CD14-positive monocyte (primary cell): Measurements from ENCODE around the gene EPB41L4A. TPM values are rescaled to one million over a fixed set of nuclear protein-coding genes. Genes with fewer than 3 reads are reported as not detected.

ENCODE experiments used
- DNase-seq, 3 donors: peaks; one replicate each; pipeline ENCODE4 v3.0.0-alpha.2; 2011 to 2022
- H2AFZ ChIP-seq: 2 replicates; pipeline ENCODE4 v1.6.0; 2012; ENCODE audit warnings: mild to moderate bottlenecking, low read depth, low read length, inconsistent platforms; ENCODE audit not compliant: insufficient read depth, poor library complexity, severe bottlenecking
- H3K27ac ChIP-seq, 2 donors: 1 replicate in 1 of 2; 2 replicates in 1 of 2; pipeline ENCODE4 v1.5.1; 2012 to 2013; ENCODE audit warnings: low read length in 2 of 2, control low read depth in 1 of 2, inconsistent platforms in 1 of 2, low read depth in 1 of 2, mild to moderate bottlenecking in 1 of 2
- H3K27me3 ChIP-seq, 2 donors: one replicate each; pipeline versions ENCODE4 v1.6.0 to v1.6.1; 2011 to 2013; ENCODE audit warnings: low read length in 2 of 2; ENCODE audit not compliant: control insufficient read depth in 2 of 2, insufficient read depth in 2 of 2
- H3K36me3 ChIP-seq, 2 donors: replicated peaks in 1 of 2; 1 replicate in 1 of 2; 2 replicates in 1 of 2; pipeline versions ENCODE4 v1.5.1 to v1.6.1; 2012 to 2013; ENCODE audit warnings: low read length in 2 of 2, control low read depth in 1 of 2, inconsistent platforms in 1 of 2, mild to moderate bottlenecking in 1 of 2; ENCODE audit not compliant: insufficient read depth in 2 of 2, control insufficient read depth in 1 of 2
- H3K4me1 ChIP-seq, 2 donors: 1 replicate in 1 of 2; 2 replicates in 1 of 2; pipeline versions ENCODE4 v1.5.1 to v1.6.1; 2012 to 2013; ENCODE audit warnings: low read length in 2 of 2, control low read depth in 1 of 2, inconsistent platforms in 1 of 2, mild to moderate bottlenecking in 1 of 2, moderate library complexity in 1 of 2; ENCODE audit not compliant: insufficient read depth in 2 of 2, control insufficient read depth in 1 of 2
- H3K4me2 ChIP-seq: replicated peaks from 2 replicates; pipeline ENCODE3; 2012; ENCODE audit warnings: low read length, moderate library complexity, mild to moderate bottlenecking; ENCODE audit not compliant: poor library complexity, severe bottlenecking; ENCODE audit errors: extremely low read depth
- H3K4me3 ChIP-seq, 3 experiments: fragments of 200-600 bp in 1 of 3; sonication (generic) in 1 of 3; replicated peaks in 1 of 3; 1 replicate in 2 of 3; 2 replicates in 1 of 3; pipeline ENCODE4 v1.5.1; 2011 to 2013; ENCODE audit warnings: low read length in 3 of 3, mild to moderate bottlenecking in 3 of 3, control low read depth in 2 of 3, low read depth in 2 of 3, inconsistent platforms in 1 of 3, moderate library complexity in 1 of 3
- H3K79me2 ChIP-seq: 2 replicates; pipeline ENCODE4 v1.6.0; 2012; ENCODE audit warnings: mild to moderate bottlenecking, control low read depth, inconsistent platforms, low read length, moderate library complexity; ENCODE audit not compliant: insufficient read depth
- H3K9ac ChIP-seq: 2 replicates; pipeline ENCODE4 v1.6.0; 2017; ENCODE audit warnings: low read length, mild to moderate bottlenecking; ENCODE audit not compliant: insufficient read depth, poor library complexity, severe bottlenecking
- H3K9me3 ChIP-seq, 2 donors: replicated peaks in 1 of 2; 1 replicate in 1 of 2; 2 replicates in 1 of 2; pipeline versions ENCODE4 v1.5.1 to v1.6.1; 2012 to 2013; ENCODE audit warnings: low read length in 2 of 2, control low read depth in 1 of 2; ENCODE audit not compliant: control insufficient read depth in 1 of 2, insufficient read depth in 1 of 2
- H4K20me1 ChIP-seq: 2 replicates; pipeline ENCODE4 v1.6.0; 2012; ENCODE audit warnings: mild to moderate bottlenecking, low read length, control low read depth, moderate library complexity; ENCODE audit not compliant: insufficient read depth
- H3K27ac Mint-ChIP-seq, 7 donors: one replicate each; pipeline ENCODE4 v1.8.0; 2020; ENCODE audit warnings: mild to moderate bottlenecking in 7 of 7, mixed read lengths in 7 of 7, moderate library complexity in 6 of 7, inconsistent platforms in 2 of 7
- H3K27me3 Mint-ChIP-seq, 3 donors: one replicate each; pipeline ENCODE4 v1.8.0; 2021 to 2022; ENCODE audit warnings: low read depth in 3 of 3, mild to moderate bottlenecking in 3 of 3, mixed read lengths in 3 of 3, moderate library complexity in 3 of 3, inconsistent platforms in 1 of 3
- H3K36me3 Mint-ChIP-seq, 2 donors: one replicate each; pipeline ENCODE4 v1.8.0; 2020; ENCODE audit warnings: mixed read lengths in 2 of 2, inconsistent platforms in 1 of 2, mild to moderate bottlenecking in 1 of 2
- H3K4me1 Mint-ChIP-seq: one replicate; pipeline ENCODE4 v1.8.0; 2020; ENCODE audit warnings: mild to moderate bottlenecking, mixed read lengths
- H3K4me3 Mint-ChIP-seq, 2 donors: one replicate each; pipeline ENCODE4 v1.8.0; 2020; ENCODE audit warnings: mild to moderate bottlenecking in 2 of 2, mixed read lengths in 2 of 2, moderate library complexity in 1 of 2
- H3K9me3 Mint-ChIP-seq, 7 donors: one replicate each; pipeline ENCODE4 v1.8.0; 2020 to 2022; ENCODE audit warnings: mixed read lengths in 7 of 7, mild to moderate bottlenecking in 6 of 7, moderate library complexity in 6 of 7, inconsistent platforms in 2 of 7
- CTCF ChIP-seq: fragments of 200-600 bp; IDR thresholded peaks from one replicate; pipeline ENCODE4 v1.8.0; 2022; ENCODE audit warnings: antibody characterized with exemption, mild to moderate bottlenecking
- WGBS: methylation state at CpG from one replicate; pipeline ENCODE4 v1.1.5; 2013; ENCODE audit warnings: missing lambda C conversion rate; ENCODE audit not compliant: insufficient coverage; 5-methylcytosine and 5-hydroxymethylcytosine counted together
- intact Hi-C, 2 donors: fragments of 100-400 bp; cut with micrococcal nuclease; formaldehyde crosslinking; loops; one replicate each; pipeline versions ENCODE4 v1.15.0 to v1.15.1; 2023
- polyA plus RNA-seq, 3 donors: library from polyadenylated mRNA; depleted of rRNA in 1 of 3; unstranded in 2 of 3; stranded (reverse) in 1 of 3; fragments of 300-500 nt in 2 of 3; fragments of >200 nt in 1 of 3; fragmentation: Illumina TruSeq in 2 of 3; gene quantifications; 1 replicate in 2 of 3; 2 replicates in 1 of 3; pipeline ENCODE4 v1.2.3, GENCODE V29; 2012 to 2021

EPB41L4A gene
- polyA plus RNA-seq, 3 donors, result 0.01 to 0.05 TPM; not detected in 1

- intact Hi-C loops, result loop anchor here in 1 of 2 donors (10.0 kb wide), 1 partner anchor 1067 kb away; the partner anchor contains the start of gene WDR36
- H3K9ac ChIP-seq, result peak overlapping the region; percentile 83
- Mint-ChIP-seq H3K9me3 (peaks cover 0 to 7% (median 2%) of the 10 kb centered on the region in 7 donors), H3K27me3 (peaks cover 2 to 5% (median 3%) of the 10 kb centered on the region in 3 donors), H3K27ac (peak overlapping the region in 6 of 7 donors; percentile 83 to 95 (median 88)), H3K4me3 (peak overlapping the region; percentile 89 to 96), H3K4me1 (peaks cover 19% of the 10 kb centered on the region), H3K36me3 (peaks cover 34 to 38% of the 10 kb centered on the region in 2 donors)
- H3K79me2 ChIP-seq, result peaks cover 17% of the 10 kb centered on the region
- 2% methylated on average over 5 of the region's 8 CpGs for WGBS
- peak overlapping the region; percentile 92 for H3K4me2 ChIP-seq
- no peak for TF ChIP-seq CTCF
- no peaks in the 10 kb centered on the region for H3K9me3 ChIP-seq
- no peaks in the 10 kb centered on the region for H4K20me1 ChIP-seq
- H3K4me3 ChIP-seq, result peak overlapping the region; percentile 78 to 91 (median 86)
- DNase-seq, result no peak
- H3K27ac ChIP-seq, result peak overlapping the region in 1 of 2 donors; percentile 87
- H3K4me1 ChIP-seq, result peaks cover 13 to 18% of the 10 kb centered on the region in 2 donors
- H3K27me3 ChIP-seq, result no peaks in the 10 kb centered on the region
- peaks cover 39 to 44% of the 10 kb centered on the region in 2 donors for H3K36me3 ChIP-seq
- H2AFZ ChIP-seq, result peak overlapping the region; percentile 93
Measured at GRCh38 chr5:112161392-112161748, 257.7 kb downstream of the EPB41L4A start.

GRCh38 chr5:112160652-112161391, 258.3 kb downstream of the EPB41L4A start:
- Histone ChIP-seq H3K9ac (peak overlapping the region; percentile 83), H3K79me2 (peaks cover 17% of the 10 kb centered on the region), H3K4me2 (peak overlapping the region; percentile 92), H4K20me1 (no peaks in the 10 kb centered on the region), H3K36me3 (peaks cover 34 to 39% of the 10 kb centered on the region in 2 donors), H3K27me3 (no peaks in the 10 kb centered on the region), H2AFZ (peak overlapping the region; percentile 93), H3K27ac (peak overlapping the region; percentile 54 to 87), H3K9me3 (no peaks in the 10 kb centered on the region), H3K4me1 (peaks cover 13 to 18% of the 10 kb centered on the region in 2 donors), H3K4me3 (peak overlapping the region; percentile 78 to 91 (median 86))
- DNase-seq, result peak; percentile 87 to 92 (median 90)
- intact Hi-C loops, result loop anchor here in 1 of 2 donors (10.0 kb wide), 1 partner anchor 1066 kb away; the partner anchor contains the start of gene WDR36
- TF ChIP-seq CTCF, result peak; percentile 98
- Mint-ChIP-seq H3K27me3 (peaks cover 2 to 5% (median 3%) of the 10 kb centered on the region in 3 donors), H3K27ac (peak overlapping the region; percentile 83 to 95 (median 88)), H3K4me1 (peaks cover 18% of the 10 kb centered on the region), H3K36me3 (peaks cover 29 to 33% of the 10 kb centered on the region in 2 donors), H3K4me3 (peak overlapping the region; percentile 89 to 96), H3K9me3 (peaks cover 0 to 7% (median 2%) of the 10 kb centered on the region in 7 donors)
- WGBS, result 0% methylated on average over 39 of the region's 55 CpGs
